ENCODE measurements around the gene ZBTB46.
"Not testable (repeated sequence)": the region's sequence is repeated elsewhere in the genome, so short reads cannot be mapped to it uniquely, and the experiment has no call there.

Gene ZBTB46

DNA sequence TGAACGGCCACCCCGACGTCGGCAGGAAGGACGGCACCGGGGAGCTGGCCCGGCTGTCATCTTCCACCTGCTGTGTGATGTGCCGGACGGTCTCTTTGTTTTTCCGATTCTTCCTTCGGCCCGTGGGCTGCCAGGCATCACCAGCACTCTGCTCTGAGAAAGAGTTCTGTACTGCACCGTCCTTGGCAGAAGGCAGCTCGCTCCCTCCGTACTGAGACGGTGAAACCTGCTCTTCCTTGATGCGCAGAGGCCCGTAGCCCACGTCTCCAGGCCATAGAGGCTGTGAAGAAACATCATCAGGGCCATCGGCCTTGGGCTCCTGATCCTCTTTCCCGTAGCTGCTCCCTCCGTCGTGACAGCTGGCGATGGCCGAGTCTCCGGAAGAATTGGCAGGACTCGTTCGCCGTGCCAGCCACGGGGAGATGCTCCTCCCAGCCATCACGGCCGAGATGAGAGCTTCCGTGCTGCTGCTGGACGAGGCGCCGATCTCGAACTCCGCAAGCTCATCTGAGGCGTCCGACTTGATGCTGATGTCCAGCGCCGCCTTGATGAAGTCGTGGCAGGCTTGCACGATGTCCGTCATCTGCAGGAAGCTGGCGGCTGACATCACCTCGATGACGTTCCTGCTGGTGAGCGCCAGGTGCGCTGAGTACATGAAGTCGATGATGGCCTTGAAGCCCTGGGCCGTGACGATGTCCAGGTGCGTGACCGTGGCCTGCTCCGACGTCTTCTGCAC is 41.1 kb downstream of the ZBTB46 start:
- no peak for DNase-seq (ENCODE audit: low read depth in 2 of 2)

DNA sequence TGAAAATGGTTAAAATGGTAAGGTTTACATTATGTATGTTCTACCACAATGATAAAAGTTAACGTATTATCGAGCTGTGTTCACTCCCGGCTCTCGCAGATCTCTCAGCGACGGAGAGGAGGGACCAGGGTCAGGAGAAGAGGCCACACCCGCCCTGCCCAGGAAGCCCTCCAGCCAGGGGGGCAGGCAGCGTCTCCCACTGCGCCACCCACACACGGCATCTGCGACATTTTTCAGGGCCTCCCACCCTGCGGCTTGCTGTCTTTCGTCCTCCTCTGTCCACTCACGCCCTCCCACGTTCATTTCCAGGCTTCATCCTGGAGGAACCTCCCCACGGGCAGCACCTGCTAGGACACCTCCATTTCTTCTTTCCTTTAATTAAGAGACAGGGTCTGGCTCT is 43.3 kb downstream of the ZBTB46 start:
- DNase-seq (ENCODE audit: low read depth in 2 of 2): no peak

DNA sequence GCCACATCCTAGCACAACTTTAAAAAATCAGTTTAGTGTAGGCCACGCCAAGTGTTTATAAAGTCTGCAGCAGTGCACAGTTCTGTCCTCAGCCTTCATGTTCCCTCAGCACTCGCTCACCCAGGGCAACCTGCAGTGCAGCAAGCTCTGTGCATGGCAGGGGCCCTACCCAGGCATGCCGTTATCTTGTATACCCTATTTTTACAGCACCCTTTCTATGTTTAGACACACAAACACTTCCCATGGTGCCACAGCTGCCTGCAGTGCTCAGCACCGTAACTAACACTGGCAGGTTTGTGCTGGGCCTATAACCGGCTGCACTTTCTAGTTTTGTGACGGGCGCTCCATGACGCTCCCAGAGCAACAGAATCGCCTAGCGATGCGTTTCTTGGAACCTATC is 43.8 kb downstream of the ZBTB46 start:
- no peak for DNase-seq (ENCODE audit: low read depth in 2 of 2)

DNA sequence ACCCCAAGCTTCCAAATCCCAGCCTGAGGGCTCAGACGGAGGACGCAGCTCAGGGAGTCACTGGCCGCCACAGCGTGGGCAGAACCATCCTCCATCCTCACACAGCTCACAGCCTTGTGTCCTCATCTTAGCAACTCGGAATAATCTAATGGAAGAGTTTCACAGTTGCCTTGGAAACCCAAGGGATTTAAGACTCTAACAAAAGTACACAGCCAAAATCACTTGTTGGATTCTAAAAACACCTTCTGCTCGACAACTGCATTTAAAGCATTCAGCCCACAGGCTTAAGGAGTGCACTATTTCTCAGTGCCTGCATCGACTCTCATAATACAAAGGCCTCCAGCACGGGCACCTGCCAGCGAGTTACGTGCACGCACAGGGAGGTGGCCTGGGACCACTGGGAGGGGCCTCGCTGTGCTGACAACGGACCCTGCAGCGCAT is 45.4 kb downstream of the ZBTB46 start:
- no peak for DNase-seq (ENCODE audit: low read depth in 2 of 2)

DNA sequence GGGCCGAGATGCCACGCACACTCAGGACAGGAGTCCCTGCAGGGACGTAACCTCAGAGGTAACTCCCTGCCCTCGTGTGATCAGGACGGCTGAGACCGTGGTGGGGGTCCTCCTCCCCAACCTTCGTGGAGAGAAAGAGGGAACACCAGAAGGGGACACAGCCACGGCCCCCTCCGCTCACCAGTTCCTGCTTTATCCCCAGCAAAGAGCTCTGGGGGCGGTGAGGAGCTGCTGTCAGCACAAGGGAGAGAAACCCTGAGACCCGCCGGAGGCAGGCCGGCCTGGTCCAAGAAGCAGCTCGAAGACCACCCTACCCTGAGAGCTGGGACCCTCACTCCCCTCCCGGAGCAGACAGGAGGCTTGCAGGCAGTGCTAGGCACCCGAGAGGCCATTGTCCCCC is 47.1 kb downstream of the ZBTB46 start:
- no peak for DNase-seq (ENCODE audit: low read depth in 2 of 2)

DNA sequence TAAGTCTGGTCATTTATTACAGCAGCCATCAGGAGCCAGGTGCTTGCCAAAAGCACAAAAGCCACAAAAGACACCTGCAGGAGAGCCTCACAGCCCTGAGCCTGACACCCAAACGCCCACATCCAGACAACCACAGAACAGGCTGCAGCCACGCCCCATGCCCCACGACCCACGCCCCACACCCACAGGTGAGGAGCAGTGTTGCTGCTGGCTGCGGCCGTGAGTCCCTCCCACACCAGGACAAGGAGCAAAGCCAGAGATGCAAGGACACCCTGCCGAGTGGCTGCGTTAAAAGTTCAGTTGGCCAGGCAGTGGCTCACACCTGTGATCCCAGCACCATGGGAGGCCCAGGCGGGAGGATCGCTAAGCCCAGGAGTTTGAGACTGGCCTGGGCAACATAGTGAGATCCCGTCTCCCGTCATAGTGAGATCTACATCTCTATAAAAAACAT is 48.5 kb downstream of the ZBTB46 start:
- no peak for DNase-seq (ENCODE audit: low read depth in 2 of 2)

DNA sequence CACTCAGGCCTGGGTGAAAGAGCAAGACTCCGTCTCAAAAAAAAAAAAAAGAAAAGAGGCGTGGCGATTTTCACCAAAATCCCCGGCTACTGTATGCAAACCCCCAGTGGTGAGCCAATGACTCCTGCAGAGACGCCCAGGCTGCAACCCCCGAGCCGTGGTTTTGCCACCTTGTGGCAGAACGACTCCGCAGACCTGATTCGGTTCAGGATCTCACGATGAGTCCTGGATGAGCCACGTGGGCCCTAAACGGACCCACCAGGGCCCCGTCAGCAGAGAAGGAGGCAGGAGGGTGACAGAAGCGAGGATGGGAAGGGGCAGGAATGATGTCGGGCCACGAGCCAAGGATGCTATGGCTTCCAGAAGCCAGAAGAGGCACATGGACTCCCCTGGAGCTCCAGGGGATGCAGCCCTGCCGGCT is 49.0 kb downstream of the ZBTB46 start:
- DNase-seq (ENCODE audit: low read depth in 2 of 2): no peak

DNA sequence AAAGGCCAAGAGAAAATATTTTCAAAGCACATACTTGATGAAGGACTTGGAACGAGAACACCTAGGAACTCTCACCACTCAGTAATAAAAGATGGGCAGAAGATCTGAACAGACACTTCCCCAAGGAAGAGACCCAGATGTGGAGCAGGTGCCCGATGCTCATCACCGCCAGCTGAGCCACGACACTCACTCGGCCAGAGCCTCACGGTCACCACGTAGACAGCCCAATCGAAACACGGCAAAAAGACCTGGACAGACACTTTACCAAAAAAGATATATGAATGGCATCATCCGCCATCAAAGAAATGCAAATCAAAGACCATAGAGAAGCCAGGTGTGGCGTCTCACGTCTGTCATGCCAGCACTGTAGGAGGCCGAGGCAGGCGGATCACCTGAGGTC is 49.9 kb downstream of the ZBTB46 start:
- no peak for DNase-seq (ENCODE audit: low read depth in 2 of 2)

DNA sequence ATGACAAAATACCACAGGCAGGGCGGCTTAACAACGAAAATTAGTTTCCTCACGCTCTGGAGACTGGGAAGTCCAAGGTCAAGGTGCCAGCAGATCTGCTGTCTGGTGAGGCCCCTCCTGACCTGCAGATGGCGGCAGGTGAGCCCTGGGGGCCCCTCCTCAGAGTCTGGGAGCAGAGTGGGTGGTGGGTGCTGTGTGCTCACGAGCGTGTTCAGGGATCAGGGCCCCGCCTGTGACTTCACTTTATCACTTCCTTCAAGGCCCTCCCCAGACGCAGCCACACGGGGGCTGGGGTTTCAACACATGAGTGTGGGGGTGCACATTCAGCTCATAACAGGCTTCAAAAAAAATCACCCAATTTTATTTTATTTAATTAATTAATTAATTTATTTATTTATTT is 52.2 kb downstream of the ZBTB46 start:
- no peak for DNase-seq (ENCODE audit: low read depth in 2 of 2)

DNA sequence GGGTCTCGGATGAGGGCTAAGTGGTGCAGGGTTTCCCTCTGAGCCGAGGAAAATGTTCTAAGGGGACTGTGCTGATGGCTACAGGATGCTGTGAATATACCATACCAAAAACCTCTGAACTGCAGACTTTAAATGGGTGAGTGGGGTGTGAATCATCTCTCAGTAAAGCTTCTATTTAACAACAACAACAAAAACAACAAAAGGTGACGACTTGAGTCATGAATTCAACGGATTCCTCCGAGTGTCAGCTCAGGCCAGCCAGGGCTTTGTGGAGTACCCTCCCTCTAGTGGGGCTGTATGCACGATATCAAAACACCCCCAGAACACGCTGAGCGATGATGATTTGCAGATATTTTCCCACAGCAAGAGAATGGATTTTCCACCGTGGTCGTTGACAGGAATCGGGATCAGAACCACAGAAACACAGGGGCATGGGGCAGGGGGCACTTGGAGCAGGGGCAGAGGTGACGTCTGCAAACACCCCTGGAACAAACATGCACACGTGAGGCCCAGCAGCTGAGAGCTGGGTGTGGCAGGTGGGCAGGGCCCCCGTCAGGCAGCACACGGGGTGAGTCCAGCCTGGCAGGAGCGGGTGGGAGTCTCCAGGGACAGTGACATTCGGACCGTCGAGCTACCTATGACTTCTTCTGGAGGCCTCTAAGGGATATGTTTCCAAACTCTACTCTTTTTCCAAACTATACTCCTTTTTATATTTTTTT is 52.9 kb downstream of the ZBTB46 start:
- no peak for DNase-seq (ENCODE audit: low read depth in 2 of 2)

DNA sequence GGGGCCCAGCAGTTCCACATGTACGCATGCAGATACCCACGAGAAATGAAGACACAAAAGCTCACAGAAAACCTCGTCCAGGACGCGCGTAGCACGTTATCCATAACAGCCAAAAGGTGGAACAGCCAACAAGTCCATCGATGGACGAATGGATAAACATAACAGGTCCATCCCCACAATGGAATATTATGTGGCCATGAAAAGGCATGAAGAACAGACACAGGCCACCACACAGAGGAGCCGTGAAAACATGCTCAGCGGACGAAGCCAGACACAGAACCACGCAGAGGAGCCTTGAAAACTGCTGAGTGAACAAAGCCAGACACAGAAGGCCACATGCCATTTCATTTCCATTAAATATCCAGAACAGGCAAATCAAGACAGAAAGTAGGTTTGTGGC is 53.5 kb downstream of the ZBTB46 start:
- no peak for DNase-seq (ENCODE audit: low read depth in 2 of 2)

DNA sequence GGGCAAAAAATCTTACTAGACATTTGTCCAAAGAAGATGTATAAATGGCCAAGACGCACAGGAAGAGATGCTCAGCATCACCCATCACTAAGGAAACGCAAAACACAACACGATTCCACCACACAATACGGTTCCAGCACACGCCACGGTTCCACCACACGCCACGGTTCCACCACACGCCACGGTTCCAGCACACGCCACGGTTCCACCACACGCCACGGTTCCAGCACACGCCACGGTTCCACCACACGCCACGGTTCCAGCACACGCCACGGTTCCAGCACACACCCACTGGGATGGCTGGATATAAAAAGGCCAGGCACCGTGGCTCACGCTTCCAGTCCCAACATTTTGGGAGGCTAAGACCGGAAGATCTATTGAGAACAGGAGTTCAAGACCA is 54.2 kb downstream of the ZBTB46 start:
- DNase-seq (ENCODE audit: low read depth in 2 of 2): not testable (repeated sequence)

DNA sequence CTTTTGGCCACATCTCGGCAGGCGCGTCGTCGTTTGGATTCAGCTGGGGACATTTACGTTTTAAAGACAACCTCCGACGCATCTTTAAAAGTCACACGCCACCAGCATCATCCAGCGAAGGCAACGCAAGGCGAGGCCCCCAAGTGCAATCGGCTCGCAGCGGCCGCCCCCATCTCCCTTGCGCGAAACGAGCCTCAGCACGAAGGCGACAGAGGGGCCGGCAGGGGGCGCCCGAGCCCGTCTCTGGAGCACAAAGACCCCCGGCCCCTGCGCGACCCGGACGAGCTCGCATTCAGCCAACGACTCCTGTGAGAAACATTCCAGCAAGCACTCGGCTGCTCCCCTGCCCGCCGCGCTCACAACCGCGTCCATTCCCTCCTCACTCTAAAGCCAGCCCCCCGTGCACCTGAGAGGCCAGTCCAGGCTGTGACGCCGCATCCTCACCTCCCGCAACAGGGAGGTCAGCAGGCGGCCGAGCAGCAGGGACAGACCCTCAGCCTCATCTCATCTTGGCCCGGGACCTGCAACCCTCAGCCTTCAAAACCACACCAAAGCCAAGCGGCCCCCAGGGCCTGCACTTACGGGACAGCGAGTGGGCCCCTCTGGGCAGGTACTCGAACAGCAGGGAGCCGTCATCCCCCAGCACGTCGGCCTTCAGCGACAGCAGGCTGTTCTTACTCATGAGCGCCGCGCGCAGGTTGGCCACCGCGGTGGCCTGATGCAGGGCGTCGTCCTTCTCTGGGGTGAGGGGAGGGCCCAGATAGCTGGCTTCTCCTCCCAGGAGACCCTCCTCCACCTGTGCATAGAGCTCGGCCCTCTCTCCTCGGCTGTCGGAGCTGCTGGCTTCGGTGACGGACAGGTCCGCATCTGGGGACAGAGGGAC is 55.7 kb downstream of the ZBTB46 start:
- DNase-seq (ENCODE audit: low read depth in 2 of 2): no peak

DNA sequence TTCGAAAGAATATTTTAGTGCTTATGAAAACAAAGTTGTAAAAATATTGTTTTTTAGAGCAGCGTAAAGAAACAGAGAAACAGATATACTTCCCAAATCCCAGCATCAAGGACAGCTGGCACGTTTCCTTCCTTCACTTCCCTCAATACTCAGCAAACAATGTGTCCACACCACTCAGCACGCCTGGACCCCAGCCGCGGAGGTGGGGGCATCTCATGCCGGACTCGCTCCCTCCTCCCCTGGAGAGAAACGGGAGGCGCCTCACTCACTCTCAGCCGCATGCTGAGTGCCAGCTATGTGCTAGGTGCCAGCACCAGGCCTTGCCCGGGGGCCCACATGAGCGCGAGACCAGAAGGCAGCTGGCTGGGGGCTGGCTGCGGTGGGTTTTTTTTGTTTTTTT is 56.8 kb downstream of the ZBTB46 start:
- no peak for DNase-seq (ENCODE audit: low read depth in 2 of 2)

DNA sequence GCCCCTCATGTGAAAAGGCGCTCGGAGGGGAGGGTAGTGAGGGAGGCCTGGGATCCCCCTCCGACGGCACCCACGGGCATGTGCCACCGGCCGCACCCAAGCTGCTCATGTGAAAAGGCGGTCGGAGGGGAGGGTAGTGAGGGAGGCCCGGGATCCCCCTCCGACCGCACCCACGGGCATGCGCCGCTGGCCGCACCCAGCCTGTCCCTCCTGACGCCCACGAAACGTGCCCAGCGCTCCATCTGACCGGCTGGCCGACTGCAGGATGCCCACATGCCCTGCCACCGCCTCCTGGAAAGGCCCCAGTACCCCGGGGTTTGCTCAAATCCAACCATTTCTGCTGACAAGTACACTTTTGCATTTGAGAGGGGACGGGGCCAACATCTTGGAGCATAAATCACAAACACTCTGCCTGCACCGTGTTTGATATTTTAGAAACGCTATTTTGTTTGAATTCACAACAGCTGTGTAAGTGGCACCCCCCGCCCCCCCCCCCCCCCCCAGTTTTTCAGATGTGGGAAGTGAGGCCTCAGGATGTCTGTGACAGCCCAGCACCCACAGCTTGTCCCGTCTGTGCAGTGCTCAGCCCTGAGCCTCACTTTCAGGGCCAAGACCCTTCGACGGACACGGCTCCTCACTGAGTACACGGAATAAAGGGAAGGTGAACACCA is 57.4 kb downstream of the ZBTB46 start:
- no peak for DNase-seq (ENCODE audit: low read depth in 2 of 2)

DNA sequence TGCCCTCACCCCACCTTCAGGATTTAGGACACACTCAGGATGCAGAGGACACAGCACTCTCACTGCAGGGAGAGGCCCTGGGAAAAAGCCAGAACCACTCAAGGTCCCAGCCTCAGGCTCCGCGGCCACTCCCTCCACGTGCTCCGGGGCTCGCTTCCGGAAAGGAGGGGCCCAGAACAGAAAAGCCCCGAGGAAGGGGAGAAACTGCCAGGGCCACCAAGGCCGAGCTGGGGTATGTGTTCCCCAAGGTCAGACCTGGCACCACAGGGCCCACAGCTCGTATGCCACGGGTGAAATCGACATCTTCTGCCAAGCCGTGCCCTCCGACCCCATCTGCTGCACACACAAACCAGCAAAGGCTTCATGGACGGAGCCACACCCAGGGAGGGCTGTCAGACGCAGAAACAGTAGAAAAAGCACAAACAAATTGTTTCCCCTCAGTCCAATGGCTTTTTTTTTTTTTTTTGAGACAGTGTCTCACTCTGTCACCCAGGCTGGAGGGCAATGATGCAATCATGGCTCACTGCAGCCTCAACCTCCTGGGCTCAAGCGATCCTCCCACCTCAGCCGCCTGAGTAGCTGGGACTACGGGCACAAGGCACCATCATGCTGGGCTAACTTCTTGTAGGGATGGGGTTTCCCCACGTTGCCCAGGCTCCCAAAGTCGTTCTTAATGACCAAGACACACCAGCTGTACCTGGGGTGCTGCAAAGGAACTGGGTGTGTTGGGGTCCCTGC is 58.1 kb downstream of the ZBTB46 start:
- DNase-seq (ENCODE audit: low read depth in 2 of 2): no peak

DNA sequence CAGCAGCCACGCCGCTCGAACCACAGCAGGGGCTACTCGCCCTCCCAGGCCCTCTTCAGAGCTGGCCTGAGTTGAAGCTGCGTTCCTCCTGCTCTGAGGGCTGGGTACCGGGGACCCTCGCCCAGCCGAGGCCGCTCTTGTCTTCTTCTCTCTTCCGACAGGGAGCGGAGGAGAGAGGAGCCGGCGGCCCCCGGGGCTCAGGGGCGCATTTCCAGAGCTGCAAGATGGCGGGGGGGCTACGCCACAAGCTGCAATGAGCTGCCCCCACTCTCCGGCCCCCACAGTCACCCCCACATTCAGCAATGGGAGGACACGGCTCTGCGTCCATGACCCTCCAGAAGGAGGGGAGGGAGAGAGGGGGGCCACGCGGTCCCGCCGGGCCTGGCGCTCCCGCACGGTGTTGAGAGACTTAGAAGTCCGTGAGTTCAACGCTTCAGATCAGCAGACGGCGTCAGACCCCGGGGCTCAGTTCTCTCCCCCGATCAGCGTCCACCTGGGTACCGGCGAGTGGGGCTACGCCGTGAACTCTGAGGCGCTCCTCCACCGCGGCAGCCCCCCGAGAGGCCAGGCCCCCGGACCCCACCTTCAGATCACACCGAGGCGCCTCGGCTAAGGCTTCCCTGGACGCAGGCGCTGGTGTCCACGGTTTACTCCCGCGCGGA is 59.9 kb downstream of the ZBTB46 start:
- no peak for DNase-seq (ENCODE audit: low read depth in 2 of 2)

DNA sequence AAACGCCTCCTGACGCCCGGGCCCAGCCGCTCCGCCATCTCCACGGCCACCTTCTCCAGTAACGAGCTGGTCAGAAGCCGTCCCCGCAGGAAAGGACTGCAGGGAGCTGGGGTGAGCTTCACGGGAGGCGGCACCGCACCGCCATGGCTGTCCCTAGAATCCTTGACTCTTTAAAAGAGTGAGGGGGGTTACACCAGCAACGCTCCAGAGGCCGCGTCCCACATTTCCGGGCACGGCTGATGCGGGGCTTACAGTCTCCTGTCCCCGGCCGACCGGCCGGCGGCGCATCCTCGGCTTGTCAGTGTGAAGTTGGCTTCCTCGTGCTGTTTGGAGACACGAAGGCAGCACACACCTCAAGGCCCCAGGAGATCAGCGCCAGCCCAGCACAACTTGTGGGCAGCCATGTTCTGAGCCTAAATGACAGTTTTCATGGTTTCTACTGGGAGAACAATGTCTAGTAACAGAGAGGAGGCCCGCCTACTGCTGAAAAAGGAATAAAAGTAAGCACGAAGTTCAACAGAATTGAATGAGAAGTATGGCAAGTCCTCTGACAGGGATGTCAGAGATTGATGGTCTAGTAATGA is 61.1 kb downstream of the ZBTB46 start:
- no peak for DNase-seq (ENCODE audit: low read depth in 2 of 2)

DNA sequence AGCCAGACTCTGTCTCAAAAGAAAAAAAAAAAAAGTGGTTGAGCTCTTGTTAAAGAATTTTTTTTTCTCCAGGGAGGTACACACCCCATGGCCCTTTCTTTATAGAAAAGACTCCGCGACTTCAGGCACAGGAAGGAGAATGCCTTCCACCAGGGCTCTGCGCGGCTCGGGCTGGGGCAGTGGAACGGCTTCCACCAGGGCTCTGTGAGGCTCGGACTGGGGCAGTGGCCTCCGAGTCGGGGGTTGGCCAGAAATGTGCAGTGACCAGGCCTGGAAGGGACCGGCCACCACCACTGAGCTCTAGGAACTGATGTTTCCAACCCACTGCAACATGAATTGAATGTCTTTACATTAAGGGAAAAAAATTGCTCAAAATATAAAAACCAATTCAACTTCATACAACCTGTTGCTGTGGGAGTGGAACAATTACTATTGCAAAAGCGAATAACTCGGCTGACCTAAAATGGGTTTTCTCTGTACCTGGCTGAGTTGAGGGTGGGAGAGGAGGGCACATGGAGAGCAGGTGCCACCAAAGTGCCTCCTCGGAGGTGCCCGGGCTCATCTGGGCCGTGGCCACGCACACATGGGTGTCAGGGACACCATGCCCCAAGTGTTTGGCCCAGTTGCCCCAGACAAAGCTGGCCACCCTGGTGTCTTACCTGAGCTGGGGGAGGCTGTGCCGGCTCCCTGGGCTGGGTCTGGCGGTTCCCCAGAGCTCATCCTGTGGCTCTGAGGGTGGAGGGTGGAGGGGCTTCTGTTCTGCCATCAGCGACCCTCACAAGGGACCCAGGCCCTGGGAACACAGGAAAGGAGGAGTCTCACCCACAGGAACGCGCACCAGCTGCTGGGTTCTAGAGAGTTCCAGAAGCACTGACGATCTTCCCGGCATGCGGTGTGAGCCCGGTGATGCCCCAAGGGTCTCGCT is 62.2 kb downstream of the ZBTB46 start:
- no peak for DNase-seq (ENCODE audit: low read depth in 2 of 2)

All from fibroblast of skin of left biceps (primary cell).